Prostate gland (tissue), 2 donors: ENCODE results near the gene ITGA8. TPM values are rescaled to one million over a fixed set of nuclear protein-coding genes. Genes with fewer than 3 reads are reported as not detected.

ENCODE experiments used
- DNase-seq: peaks from one replicate; pipeline ENCODE4 v3.0.0-alpha.2; 2019; ENCODE audit warnings: low spot score
- H3K27ac ChIP-seq, 2 donors: fragments of 200-600 bp; sonication (generic); 2 replicates each; pipeline ENCODE4 v1.5.1; 2017 to 2019
- H3K27me3 ChIP-seq: fragments of 200-600 bp; sonication (generic); replicated peaks from 2 replicates; pipeline ENCODE4 v1.5.1; 2019; ENCODE audit not compliant: insufficient read depth
- H3K36me3 ChIP-seq, 2 donors: fragments of 200-600 bp; sonication (generic); 1 replicate in 1 of 2; 2 replicates in 1 of 2; pipeline versions ENCODE4 v1.5.1 to v1.8.1; 2017 to 2019
- H3K4me1 ChIP-seq: fragments of 200-600 bp; sonication (generic); replicated peaks from 2 replicates; pipeline ENCODE4 v1.5.1; 2019
- H3K4me3 ChIP-seq, 2 donors: fragments of 200-600 bp; sonication (generic); 2 replicates each; pipeline ENCODE4 v1.5.1; 2017 to 2019
- H3K9me3 ChIP-seq: fragments of 200-600 bp; sonication (generic); 2 replicates; pipeline ENCODE4 v1.5.1; 2017
- POLR2A ChIP-seq: fragments of 450-650 bp; IDR thresholded peaks from one replicate; pipeline ENCODE4 v1.6.1; 2016; ENCODE audit warnings: antibody characterized with exemption, mild to moderate bottlenecking
- POLR2AphosphoS5 ChIP-seq: sonication (generic); formaldehyde crosslinking; IDR thresholded peaks from one replicate; pipeline ENCODE4 v1.6.1; 2017; ENCODE audit warnings: antibody characterized with exemption
- WGBS: methylation state at CpG from one replicate; pipeline ENCODE4 v1.1.5; 2018; 5-methylcytosine and 5-hydroxymethylcytosine counted together
- intact Hi-C: fragments of 100-400 bp; cut with DNase I; formaldehyde crosslinking; loops from one replicate; pipeline ENCODE4 v1.14.2; 2022
- total RNA-seq, 2 donors: library from RNA; depleted of rRNA; stranded (reverse); fragments of >200 nt; gene quantifications; one replicate each; pipeline ENCODE4 v1.1.0, GENCODE V29; 2016
- TF ChIP-seq, protein P1 (sequence below), 4 experiments: fragments of 200-600 bp in 2 of 4; fragments of 450-650 bp in 2 of 4; sonication (generic) in 2 of 4; IDR thresholded peaks; 1 replicate in 3 of 4; 2 replicates in 1 of 4; pipeline ENCODE4 v1.5.1; 2016 to 2019; ENCODE audit warnings: antibody characterized with exemption in 4 of 4, mild to moderate bottlenecking in 2 of 4, moderate library complexity in 2 of 4

Gene ITGA8
- total RNA-seq, 2 donors from 2014 or later: 10.3 to 11.2 TPM

DNA sequence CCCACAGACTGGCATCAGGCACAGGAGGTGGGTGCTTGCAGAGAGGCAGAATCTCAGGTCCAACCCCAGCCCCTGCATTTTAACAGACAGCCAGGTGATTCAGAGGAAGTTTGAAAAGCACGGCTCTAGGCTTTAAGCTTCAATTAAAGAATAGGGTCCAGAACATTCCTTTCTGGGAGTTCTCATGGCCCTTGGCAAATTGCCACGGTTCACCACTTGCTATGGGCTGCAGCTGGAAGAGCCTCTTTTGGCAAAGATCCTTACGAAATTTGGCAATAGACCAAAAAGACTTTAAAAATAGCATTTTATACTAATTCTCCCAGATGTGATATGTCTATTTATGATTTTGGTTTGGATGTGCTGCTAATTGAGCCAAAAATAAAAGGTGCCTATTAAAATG is 148.1 kb downstream of the ITGA8 start:
- Histone ChIP-seq H3K4me1 (no peaks in the 10 kb centered on the region), H3K27ac (no peak overlapping the region), H3K9me3 (no peaks in the 10 kb centered on the region), H3K27me3 (no peaks in the 10 kb centered on the region), H3K36me3 (no peaks in the 10 kb centered on the region), H3K4me3 (no peak overlapping the region)
- DNase-seq: no peak
- no peak for TF ChIP-seq POLR2AphosphoS5
- TF ChIP-seq POLR2A: no peak
- TF ChIP-seq, protein P1, sequence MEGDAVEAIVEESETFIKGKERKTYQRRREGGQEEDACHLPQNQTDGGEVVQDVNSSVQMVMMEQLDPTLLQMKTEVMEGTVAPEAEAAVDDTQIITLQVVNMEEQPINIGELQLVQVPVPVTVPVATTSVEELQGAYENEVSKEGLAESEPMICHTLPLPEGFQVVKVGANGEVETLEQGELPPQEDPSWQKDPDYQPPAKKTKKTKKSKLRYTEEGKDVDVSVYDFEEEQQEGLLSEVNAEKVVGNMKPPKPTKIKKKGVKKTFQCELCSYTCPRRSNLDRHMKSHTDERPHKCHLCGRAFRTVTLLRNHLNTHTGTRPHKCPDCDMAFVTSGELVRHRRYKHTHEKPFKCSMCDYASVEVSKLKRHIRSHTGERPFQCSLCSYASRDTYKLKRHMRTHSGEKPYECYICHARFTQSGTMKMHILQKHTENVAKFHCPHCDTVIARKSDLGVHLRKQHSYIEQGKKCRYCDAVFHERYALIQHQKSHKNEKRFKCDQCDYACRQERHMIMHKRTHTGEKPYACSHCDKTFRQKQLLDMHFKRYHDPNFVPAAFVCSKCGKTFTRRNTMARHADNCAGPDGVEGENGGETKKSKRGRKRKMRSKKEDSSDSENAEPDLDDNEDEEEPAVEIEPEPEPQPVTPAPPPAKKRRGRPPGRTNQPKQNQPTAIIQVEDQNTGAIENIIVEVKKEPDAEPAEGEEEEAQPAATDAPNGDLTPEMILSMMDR (IDR thresholded peaks at IDR 0.05): no peak
- 8% methylated on average over 3 of the region's 3 CpGs for WGBS
- intact Hi-C loops: no loop called here

DNA sequence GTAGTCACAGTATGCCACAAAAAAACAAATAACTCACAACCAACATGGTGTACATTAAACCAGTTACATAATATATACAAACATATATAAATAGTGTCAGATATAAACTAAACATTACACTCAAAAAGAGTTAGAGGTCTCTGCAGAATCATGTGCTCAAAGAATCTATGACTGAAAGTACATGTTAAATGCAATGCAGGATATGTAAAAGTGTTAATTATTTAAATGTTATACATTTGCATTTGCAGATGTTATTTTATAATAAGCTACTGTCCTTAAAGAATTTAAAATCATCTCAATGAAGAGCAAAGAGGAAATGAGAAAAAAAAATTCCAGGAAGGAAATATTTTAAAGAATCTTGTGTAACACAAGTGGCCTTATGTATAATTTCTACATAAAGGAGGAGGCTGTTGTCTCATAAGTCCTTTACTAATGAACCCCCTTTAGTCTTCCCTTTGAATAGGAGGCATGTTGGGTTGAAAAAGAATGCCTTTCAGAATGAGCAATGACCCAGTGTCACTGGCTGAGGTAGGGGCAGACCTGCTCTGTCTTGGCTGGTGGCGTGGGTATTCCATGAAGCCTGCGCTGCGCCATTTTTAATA is 148.9 kb downstream of the ITGA8 start:
- WGBS: 99% methylated on average over 3 of the region's 3 CpGs
- intact Hi-C loops: no loop called here
- Histone ChIP-seq H3K4me1 (no peaks in the 10 kb centered on the region), H3K27me3 (no peaks in the 10 kb centered on the region), H3K4me3 (no peak overlapping the region), H3K27ac (no peak overlapping the region), H3K9me3 (no peaks in the 10 kb centered on the region), H3K36me3 (no peaks in the 10 kb centered on the region)
- DNase-seq: no peak
- TF ChIP-seq POLR2A (no peak), POLR2AphosphoS5 (no peak)
- TF ChIP-seq, protein P1 (IDR thresholded peaks at IDR 0.05): no peak

DNA sequence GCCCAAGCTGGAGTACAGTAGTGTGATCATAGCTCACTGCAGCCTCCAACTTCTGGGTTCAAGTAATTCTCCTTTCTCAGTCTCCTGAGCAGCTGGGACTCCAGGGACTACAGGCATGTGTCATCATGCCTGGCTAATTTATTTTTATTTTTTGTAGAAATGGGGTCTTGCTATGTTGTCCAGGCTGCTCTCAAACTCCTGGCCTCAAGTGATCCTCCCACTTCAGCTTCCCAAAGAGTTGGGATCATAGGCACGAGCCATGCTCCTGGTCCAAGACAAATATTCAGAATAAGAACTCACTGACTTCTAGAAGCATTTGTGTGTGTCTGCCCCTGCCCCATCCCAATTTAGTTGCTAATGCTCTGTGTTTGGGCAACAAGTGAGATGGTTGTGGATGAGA is 151.8 kb downstream of the ITGA8 start:
- H3K27me3 ChIP-seq: no peaks in the 10 kb centered on the region
- no peaks in the 10 kb centered on the region for H3K4me1 ChIP-seq
- H3K4me3 ChIP-seq: no peak overlapping the region
- no peaks in the 10 kb centered on the region for H3K36me3 ChIP-seq
- intact Hi-C loops: no loop called here
- no peaks in the 10 kb centered on the region for H3K9me3 ChIP-seq
- WGBS: 91% methylated on average over 1 of the region's 1 CpG
- no peak for TF ChIP-seq POLR2A
- no peak for TF ChIP-seq POLR2AphosphoS5
- TF ChIP-seq, protein P1 (IDR thresholded peaks at IDR 0.05): no peak
- H3K27ac ChIP-seq: no peak overlapping the region
- no peak for DNase-seq

DNA sequence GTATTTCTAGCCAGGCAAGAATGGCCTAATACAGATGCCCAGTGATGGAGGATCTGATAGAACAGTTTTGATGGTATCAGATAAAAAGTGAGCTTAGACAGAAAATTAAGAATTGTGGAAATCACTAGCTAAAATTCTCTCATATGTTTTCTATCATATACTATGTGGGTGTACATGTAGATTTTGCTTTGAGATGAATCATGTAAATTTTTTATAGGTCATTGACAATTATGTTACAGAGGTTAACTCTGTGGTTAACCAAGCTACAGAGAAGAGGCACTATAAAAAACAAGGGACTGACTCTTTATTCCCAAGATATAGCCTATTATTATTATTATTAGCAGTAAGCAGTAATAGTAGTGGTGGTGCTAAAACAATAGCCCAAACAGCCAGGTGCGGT is 156.5 kb downstream of the ITGA8 start:
- H3K27me3 ChIP-seq: no peaks in the 10 kb centered on the region
- no peaks in the 10 kb centered on the region for H3K9me3 ChIP-seq
- no peak for DNase-seq
- H3K36me3 ChIP-seq: no peaks in the 10 kb centered on the region
- H3K27ac ChIP-seq: no peak overlapping the region
- intact Hi-C loops: no loop called here
- no peaks in the 10 kb centered on the region for H3K4me1 ChIP-seq
- H3K4me3 ChIP-seq: no peak overlapping the region
- WGBS: 96% methylated on average over 1 of the region's 1 CpG
- no peak for TF ChIP-seq POLR2AphosphoS5
- TF ChIP-seq POLR2A: no peak
- TF ChIP-seq, protein P1 (IDR thresholded peaks at IDR 0.05): no peak

DNA sequence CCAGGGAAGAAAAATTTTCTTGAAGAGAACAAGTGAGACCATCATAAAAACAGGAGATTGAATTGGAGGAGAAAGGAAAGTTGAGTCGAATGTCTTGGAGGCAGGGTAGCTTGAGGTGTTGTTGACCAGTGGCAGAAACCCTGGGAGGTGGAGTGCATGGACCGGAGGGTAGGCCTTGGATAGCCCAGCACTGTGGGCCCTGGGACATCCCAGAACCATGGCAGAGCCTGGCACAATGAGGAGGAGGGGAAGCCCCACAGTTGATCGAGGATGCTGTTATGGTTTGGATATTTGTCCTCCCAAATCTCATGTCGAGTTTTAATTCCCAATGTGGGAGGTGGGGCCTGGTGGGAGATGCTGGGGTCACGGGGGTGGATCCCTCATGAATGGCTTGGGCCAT is 157.1 kb downstream of the ITGA8 start:
- Histone ChIP-seq H3K9me3 (no peaks in the 10 kb centered on the region), H3K36me3 (no peaks in the 10 kb centered on the region), H3K27ac (no peak overlapping the region), H3K4me1 (no peaks in the 10 kb centered on the region), H3K27me3 (no peaks in the 10 kb centered on the region), H3K4me3 (no peak overlapping the region)
- intact Hi-C loops: no loop called here
- no peak for DNase-seq
- WGBS: 91% methylated on average over 5 of the region's 5 CpGs
- TF ChIP-seq, protein P1 (IDR thresholded peaks at IDR 0.05): no peak
- TF ChIP-seq POLR2A: no peak
- TF ChIP-seq POLR2AphosphoS5: no peak
